HEK293T (cell line): Measurements from ENCODE around the gene HTRA2.

Source experiments
- BHLHE40 ChIP-seq: fragments of 450-650 bp; IDR thresholded peaks from 2 replicates; pipeline ENCODE4 v1.6.1; 2016; ENCODE audit warnings: mild to moderate bottlenecking, moderate library complexity, borderline replicate concordance
- ELF4 ChIP-seq: fragments of 450-650 bp; IDR thresholded peaks from 2 replicates; pipeline ENCODE4 v1.6.1; 2017; ENCODE audit warnings: antibody characterized with exemption
- FOXA1 ChIP-seq: fragments of 450-650 bp; IDR thresholded peaks from 2 replicates; pipeline ENCODE4 v1.6.1; 2016; ENCODE audit warnings: mild to moderate bottlenecking
- FOXM1 ChIP-seq: fragments of 450-650 bp; IDR thresholded peaks from 2 replicates; pipeline ENCODE4 v1.6.1; 2017; ENCODE audit warnings: mild to moderate bottlenecking, borderline replicate concordance
- HDGF ChIP-seq: fragments of 450-650 bp; IDR thresholded peaks from 2 replicates; pipeline ENCODE4 v1.6.1; 2017; ENCODE audit warnings: antibody characterized with exemption, borderline replicate concordance
- L3MBTL2 ChIP-seq: fragments of 450-650 bp; conservative IDR thresholded peaks from 2 replicates; pipeline ENCODE4 v1.6.1; 2016; ENCODE audit warnings: mild to moderate bottlenecking
- PKNOX1 ChIP-seq: fragments of 450-650 bp; IDR thresholded peaks from 2 replicates; pipeline ENCODE4 v1.6.1; 2016
- SP1 ChIP-seq: fragments of 450-650 bp; IDR thresholded peaks from 2 replicates; pipeline ENCODE4 v1.6.1; 2017
- SUZ12 ChIP-seq: fragments of 450-650 bp; IDR thresholded peaks from 2 replicates; pipeline ENCODE4 v1.6.1; 2016; ENCODE audit warnings: mild to moderate bottlenecking

- TF ChIP-seq FOXM1 = no peak
- TF ChIP-seq SUZ12 = no peak
- no peak for TF ChIP-seq ELF4
- TF ChIP-seq FOXA1 = no peak
- TF ChIP-seq HDGF = no peak
- no peak for TF ChIP-seq L3MBTL2
- no peak for TF ChIP-seq BHLHE40
- no peak for TF ChIP-seq PKNOX1
- no peak for TF ChIP-seq SP1
These were observed 25.1 kb upstream of the HTRA2 start for GRCh38 chr2:74504591-74504990.
